WTC11 (cell line): Measurements from ENCODE around the gene LTBP2.

Experiments
- ARID4B ChIP-seq: sonication (generic); formaldehyde crosslinking; IDR thresholded peaks from 2 replicates; pipeline ENCODE4 v1.8.0; 2023; ENCODE audit warnings: missing genetic modification reagents, mild to moderate bottlenecking, borderline replicate concordance
- CREM ChIP-seq: sonication (generic); formaldehyde crosslinking; IDR thresholded peaks from 2 replicates; pipeline ENCODE4 v1.8.1; 2022; ENCODE audit warnings: mild to moderate bottlenecking, missing genetic modification reagents, moderate library complexity
- GRHL2 ChIP-seq: fragments of 250-450 bp; sonication (Bioruptor Pico); IDR thresholded peaks from 2 replicates; pipeline ENCODE4 v1.8.0; 2022; ENCODE audit warnings: mild to moderate bottlenecking, moderate library complexity; ENCODE audit not compliant: insufficient replicate concordance, severe bottlenecking
- JUN ChIP-seq: sonication (generic); formaldehyde crosslinking; IDR thresholded peaks from 2 replicates; pipeline ENCODE4 v1.8.0; 2023; ENCODE audit warnings: mild to moderate bottlenecking, missing genetic modification reagents
- MLX ChIP-seq: sonication (generic); formaldehyde crosslinking; IDR thresholded peaks from 2 replicates; pipeline ENCODE4 v1.8.1; 2023; ENCODE audit warnings: mild to moderate bottlenecking, missing genetic modification reagents, moderate library complexity
- NFATC4 ChIP-seq: fragments of 250-450 bp; sonication (Bioruptor Pico); IDR thresholded peaks from 2 replicates; pipeline ENCODE4 v1.9.0; 2021; ENCODE audit warnings: mild to moderate bottlenecking
- NFE2L1 ChIP-seq: sonication (generic); formaldehyde crosslinking; IDR thresholded peaks from 2 replicates; pipeline ENCODE4 v1.8.1; 2023; ENCODE audit warnings: missing genetic modification reagents
- TEAD4 ChIP-seq: sonication (generic); formaldehyde crosslinking; IDR thresholded peaks from 2 replicates; pipeline ENCODE4 v1.8.0; 2022; ENCODE audit warnings: mild to moderate bottlenecking, missing genetic modification reagents
- ZNF281 ChIP-seq: sonication (generic); formaldehyde crosslinking; IDR thresholded peaks from 2 replicates; pipeline ENCODE4 v1.8.0; 2023; ENCODE audit warnings: mild to moderate bottlenecking, missing genetic modification reagents
- ZNF416 ChIP-seq: fragments of 250-450 bp; sonication (Bioruptor Pico); IDR thresholded peaks from 2 replicates; pipeline ENCODE4 v1.9.0; 2021; ENCODE audit warnings: mild to moderate bottlenecking, inconsistent platforms
- TF ChIP-seq, protein P1 (sequence below): fragments of 200-600 bp; IDR thresholded peaks from 2 replicates; pipeline ENCODE4 v1.8.0; 2022; ENCODE audit warnings: antibody characterized with exemption
- TF ChIP-seq, protein P2 (sequence below): fragments of 250-450 bp; sonication (Bioruptor Pico); IDR thresholded peaks from 2 replicates; pipeline ENCODE4 v1.8.0; 2021; ENCODE audit warnings: mild to moderate bottlenecking
- TF ChIP-seq, protein P3 (sequence below): sonication (generic); formaldehyde crosslinking; IDR thresholded peaks from 2 replicates; pipeline ENCODE4 v1.8.0; 2022; ENCODE audit warnings: missing genetic modification reagents
- TF ChIP-seq, protein P4 (sequence below): sonication (generic); formaldehyde crosslinking; IDR thresholded peaks from 2 replicates; pipeline ENCODE4 v1.8.1; 2023; ENCODE audit warnings: mild to moderate bottlenecking, missing genetic modification reagents

DNA sequence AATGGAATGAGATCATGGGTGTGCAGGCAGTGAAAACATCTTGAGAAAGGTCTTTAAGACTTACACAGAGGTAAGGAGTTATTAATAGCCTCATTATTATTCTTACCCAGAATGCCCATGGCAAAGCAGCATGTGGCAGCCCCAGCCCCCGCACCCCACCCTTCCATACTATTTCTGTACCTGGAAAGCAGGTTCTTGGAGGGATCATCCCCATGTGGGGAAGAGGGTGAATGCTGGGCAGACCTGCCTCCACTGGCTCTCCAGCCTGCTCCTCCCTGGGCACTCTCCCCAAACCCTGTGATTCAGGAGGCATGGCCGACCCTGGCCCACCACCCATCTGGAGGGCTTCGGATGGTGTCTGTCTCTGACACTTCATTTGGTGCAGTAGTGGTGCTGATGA, 147.3 kb downstream of the LTBP2 start:
- TF ChIP-seq NFATC4 (no peak), TEAD4 (CRISPR knock-in tag) (no peak), ARID4B (CRISPR knock-in tag) (no peak), CREM (CRISPR knock-in tag) (no peak), JUN (no peak), GRHL2 (CRISPR knock-in tag) (no peak), NFE2L1 (CRISPR knock-in tag) (no peak), MLX (CRISPR knock-in tag) (no peak), ZNF281 (no peak), ZNF416 (CRISPR knock-in tag) (no peak)
- TF ChIP-seq, protein P1, sequence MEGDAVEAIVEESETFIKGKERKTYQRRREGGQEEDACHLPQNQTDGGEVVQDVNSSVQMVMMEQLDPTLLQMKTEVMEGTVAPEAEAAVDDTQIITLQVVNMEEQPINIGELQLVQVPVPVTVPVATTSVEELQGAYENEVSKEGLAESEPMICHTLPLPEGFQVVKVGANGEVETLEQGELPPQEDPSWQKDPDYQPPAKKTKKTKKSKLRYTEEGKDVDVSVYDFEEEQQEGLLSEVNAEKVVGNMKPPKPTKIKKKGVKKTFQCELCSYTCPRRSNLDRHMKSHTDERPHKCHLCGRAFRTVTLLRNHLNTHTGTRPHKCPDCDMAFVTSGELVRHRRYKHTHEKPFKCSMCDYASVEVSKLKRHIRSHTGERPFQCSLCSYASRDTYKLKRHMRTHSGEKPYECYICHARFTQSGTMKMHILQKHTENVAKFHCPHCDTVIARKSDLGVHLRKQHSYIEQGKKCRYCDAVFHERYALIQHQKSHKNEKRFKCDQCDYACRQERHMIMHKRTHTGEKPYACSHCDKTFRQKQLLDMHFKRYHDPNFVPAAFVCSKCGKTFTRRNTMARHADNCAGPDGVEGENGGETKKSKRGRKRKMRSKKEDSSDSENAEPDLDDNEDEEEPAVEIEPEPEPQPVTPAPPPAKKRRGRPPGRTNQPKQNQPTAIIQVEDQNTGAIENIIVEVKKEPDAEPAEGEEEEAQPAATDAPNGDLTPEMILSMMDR = no peak
- TF ChIP-seq, protein P2, sequence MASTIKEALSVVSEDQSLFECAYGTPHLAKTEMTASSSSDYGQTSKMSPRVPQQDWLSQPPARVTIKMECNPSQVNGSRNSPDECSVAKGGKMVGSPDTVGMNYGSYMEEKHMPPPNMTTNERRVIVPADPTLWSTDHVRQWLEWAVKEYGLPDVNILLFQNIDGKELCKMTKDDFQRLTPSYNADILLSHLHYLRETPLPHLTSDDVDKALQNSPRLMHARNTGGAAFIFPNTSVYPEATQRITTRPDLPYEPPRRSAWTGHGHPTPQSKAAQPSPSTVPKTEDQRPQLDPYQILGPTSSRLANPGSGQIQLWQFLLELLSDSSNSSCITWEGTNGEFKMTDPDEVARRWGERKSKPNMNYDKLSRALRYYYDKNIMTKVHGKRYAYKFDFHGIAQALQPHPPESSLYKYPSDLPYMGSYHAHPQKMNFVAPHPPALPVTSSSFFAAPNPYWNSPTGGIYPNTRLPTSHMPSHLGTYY (CRISPR knock-in tag) = no peak
- TF ChIP-seq, protein P3, sequence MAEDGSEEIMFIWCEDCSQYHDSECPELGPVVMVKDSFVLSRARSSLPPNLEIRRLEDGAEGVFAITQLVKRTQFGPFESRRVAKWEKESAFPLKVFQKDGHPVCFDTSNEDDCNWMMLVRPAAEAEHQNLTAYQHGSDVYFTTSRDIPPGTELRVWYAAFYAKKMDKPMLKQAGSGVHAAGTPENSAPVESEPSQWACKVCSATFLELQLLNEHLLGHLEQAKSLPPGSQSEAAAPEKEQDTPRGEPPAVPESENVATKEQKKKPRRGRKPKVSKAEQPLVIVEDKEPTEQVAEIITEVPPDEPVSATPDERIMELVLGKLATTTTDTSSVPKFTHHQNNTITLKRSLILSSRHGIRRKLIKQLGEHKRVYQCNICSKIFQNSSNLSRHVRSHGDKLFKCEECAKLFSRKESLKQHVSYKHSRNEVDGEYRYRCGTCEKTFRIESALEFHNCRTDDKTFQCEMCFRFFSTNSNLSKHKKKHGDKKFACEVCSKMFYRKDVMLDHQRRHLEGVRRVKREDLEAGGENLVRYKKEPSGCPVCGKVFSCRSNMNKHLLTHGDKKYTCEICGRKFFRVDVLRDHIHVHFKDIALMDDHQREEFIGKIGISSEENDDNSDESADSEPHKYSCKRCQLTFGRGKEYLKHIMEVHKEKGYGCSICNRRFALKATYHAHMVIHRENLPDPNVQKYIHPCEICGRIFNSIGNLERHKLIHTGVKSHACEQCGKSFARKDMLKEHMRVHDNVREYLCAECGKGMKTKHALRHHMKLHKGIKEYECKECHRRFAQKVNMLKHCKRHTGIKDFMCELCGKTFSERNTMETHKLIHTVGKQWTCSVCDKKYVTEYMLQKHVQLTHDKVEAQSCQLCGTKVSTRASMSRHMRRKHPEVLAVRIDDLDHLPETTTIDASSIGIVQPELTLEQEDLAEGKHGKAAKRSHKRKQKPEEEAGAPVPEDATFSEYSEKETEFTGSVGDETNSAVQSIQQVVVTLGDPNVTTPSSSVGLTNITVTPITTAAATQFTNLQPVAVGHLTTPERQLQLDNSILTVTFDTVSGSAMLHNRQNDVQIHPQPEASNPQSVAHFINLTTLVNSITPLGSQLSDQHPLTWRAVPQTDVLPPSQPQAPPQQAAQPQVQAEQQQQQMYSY (CRISPR knock-in tag) = no peak
- TF ChIP-seq, protein P4, sequence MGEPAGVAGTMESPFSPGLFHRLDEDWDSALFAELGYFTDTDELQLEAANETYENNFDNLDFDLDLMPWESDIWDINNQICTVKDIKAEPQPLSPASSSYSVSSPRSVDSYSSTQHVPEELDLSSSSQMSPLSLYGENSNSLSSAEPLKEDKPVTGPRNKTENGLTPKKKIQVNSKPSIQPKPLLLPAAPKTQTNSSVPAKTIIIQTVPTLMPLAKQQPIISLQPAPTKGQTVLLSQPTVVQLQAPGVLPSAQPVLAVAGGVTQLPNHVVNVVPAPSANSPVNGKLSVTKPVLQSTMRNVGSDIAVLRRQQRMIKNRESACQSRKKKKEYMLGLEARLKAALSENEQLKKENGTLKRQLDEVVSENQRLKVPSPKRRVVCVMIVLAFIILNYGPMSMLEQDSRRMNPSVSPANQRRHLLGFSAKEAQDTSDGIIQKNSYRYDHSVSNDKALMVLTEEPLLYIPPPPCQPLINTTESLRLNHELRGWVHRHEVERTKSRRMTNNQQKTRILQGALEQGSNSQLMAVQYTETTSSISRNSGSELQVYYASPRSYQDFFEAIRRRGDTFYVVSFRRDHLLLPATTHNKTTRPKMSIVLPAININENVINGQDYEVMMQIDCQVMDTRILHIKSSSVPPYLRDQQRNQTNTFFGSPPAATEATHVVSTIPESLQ (CRISPR knock-in tag) = no peak
